GM20000 (cell line): ENCODE results near the gene SCT.

Experiments
- DNase-seq: peaks from one replicate; pipeline ENCODE4 v3.0.0; 2012; ENCODE audit warnings: low spot score
- CTCF ChIP-seq: IDR thresholded peaks from 2 replicates; pipeline ENCODE4 v1.5.1; 2012; ENCODE audit warnings: mild to moderate bottlenecking, control low read depth; ENCODE audit errors: extremely low read depth, missing control alignments

The SCT gene

GRCh38 chr11:614623-615503, 12.1 kb downstream of the SCT start:
- DNase-seq: no peak
- no peak for TF ChIP-seq CTCF

- no peak for TF ChIP-seq CTCF
- DNase-seq: no peak
These were observed 12.9 kb downstream of the SCT start for GRCh38 chr11:614021-614622.

GRCh38 chr11:613369-613968, 13.5 kb downstream of the SCT start:
- DNase-seq: peak; percentile 86

GRCh38 chr11:612961-613300, 14.1 kb downstream of the SCT start:
- TF ChIP-seq CTCF: no peak
- no peak for DNase-seq

More at GRCh38 chr11:613369-613968, 13.5 kb downstream of the SCT start:
- TF ChIP-seq CTCF: no peak

- DNase-seq: no peak
These were observed 14.6 kb downstream of the SCT start for GRCh38 chr11:612201-612960.

More at GRCh38 chr11:612201-612960, 14.6 kb downstream of the SCT start:
- peak; percentile 12 for TF ChIP-seq CTCF
